MM.1S (cell line): Measurements from ENCODE around the gene NIM1K.

Source experiments
- DNase-seq: peaks from one replicate; pipeline ENCODE4 v3.0.0-alpha.2; 2015
- H2AFZ ChIP-seq: fragments of 300-600 bp; sonication (generic); 2 replicates; pipeline ENCODE4 v1.6.0; 2016; ENCODE audit warnings: antibody characterized with exemption, low read length
- H3F3A ChIP-seq: fragments of 300-600 bp; sonication (generic); 2 replicates; pipeline ENCODE4 v1.6.1; 2016; ENCODE audit warnings: mild to moderate bottlenecking, antibody characterized with exemption, low read length, moderate library complexity, mixed read lengths; ENCODE audit not compliant: insufficient read depth
- H3K27ac ChIP-seq: fragments of 300-600 bp; sonication (generic); 2 replicates; pipeline ENCODE4 v1.5.1; 2016; ENCODE audit warnings: mild to moderate bottlenecking, low read length
- H3K27me3 ChIP-seq: fragments of 300-600 bp; sonication (generic); replicated peaks from 2 replicates; pipeline ENCODE4 v1.6.0; 2016; ENCODE audit warnings: low read length; ENCODE audit not compliant: insufficient read depth
- H3K36me3 ChIP-seq: fragments of 300-600 bp; sonication (generic); replicated peaks from 2 replicates; pipeline ENCODE4 v1.6.1; 2016; ENCODE audit warnings: mild to moderate bottlenecking, low read length, mixed read lengths; ENCODE audit not compliant: insufficient read depth
- H3K4me1 ChIP-seq: fragments of 300-600 bp; sonication (generic); 2 replicates; pipeline ENCODE4 v1.6.1; 2016; ENCODE audit warnings: low read length, mixed read lengths
- H3K4me2 ChIP-seq: fragments of 300-600 bp; sonication (generic); 2 replicates; pipeline ENCODE4 v1.6.0; 2016; ENCODE audit warnings: low read depth, low read length
- H3K4me3 ChIP-seq: fragments of 300-600 bp; sonication (generic); 2 replicates; pipeline ENCODE4 v1.5.1; 2016; ENCODE audit warnings: low read length, mixed read lengths
- H3K79me2 ChIP-seq: fragments of 300-600 bp; sonication (generic); 2 replicates; pipeline ENCODE4 v1.6.1; 2016; ENCODE audit warnings: mixed run types, low read length, mixed read lengths
- H3K9ac ChIP-seq: fragments of 300-600 bp; sonication (generic); 2 replicates; pipeline ENCODE4 v1.6.1; 2016; ENCODE audit warnings: low read length, mixed read lengths
- H3K9me2 ChIP-seq: fragments of 300-600 bp; sonication (generic); replicated peaks from 2 replicates; pipeline ENCODE4 v1.6.1; 2016; ENCODE audit warnings: mild to moderate bottlenecking, low read length, mixed read lengths; ENCODE audit not compliant: insufficient read depth
- H3K9me3 ChIP-seq: fragments of 300-600 bp; sonication (generic); replicated peaks from 2 replicates; pipeline ENCODE4 v1.6.1; 2016; ENCODE audit warnings: mild to moderate bottlenecking, low read length, mixed read lengths; ENCODE audit not compliant: insufficient read depth
- H4K20me1 ChIP-seq: fragments of 300-600 bp; sonication (generic); 2 replicates; pipeline ENCODE4 v1.6.1; 2016; ENCODE audit warnings: mild to moderate bottlenecking, low read length, moderate library complexity, mixed read lengths; ENCODE audit not compliant: insufficient read depth
- EZH2 ChIP-seq: fragments of 300-600 bp; sonication (generic); optimal IDR thresholded peaks from 2 replicates; pipeline ENCODE3; 2017; ENCODE audit warnings: low read depth, mild to moderate bottlenecking, antibody characterized with exemption, low read length, mixed read lengths
- EZH2phosphoT487 ChIP-seq: fragments of 300-600 bp; sonication (generic); IDR thresholded peaks from 2 replicates; pipeline ENCODE4 v1.6.1; 2018; ENCODE audit warnings: antibody characterized with exemption, low read length
- TF ChIP-seq, protein P1 (sequence below): fragments of 300-600 bp; sonication (generic); IDR thresholded peaks from 2 replicates; pipeline ENCODE4 v1.5.1; 2016; ENCODE audit warnings: antibody characterized with exemption, low read length, mixed read lengths

The NIM1K gene

DNA sequence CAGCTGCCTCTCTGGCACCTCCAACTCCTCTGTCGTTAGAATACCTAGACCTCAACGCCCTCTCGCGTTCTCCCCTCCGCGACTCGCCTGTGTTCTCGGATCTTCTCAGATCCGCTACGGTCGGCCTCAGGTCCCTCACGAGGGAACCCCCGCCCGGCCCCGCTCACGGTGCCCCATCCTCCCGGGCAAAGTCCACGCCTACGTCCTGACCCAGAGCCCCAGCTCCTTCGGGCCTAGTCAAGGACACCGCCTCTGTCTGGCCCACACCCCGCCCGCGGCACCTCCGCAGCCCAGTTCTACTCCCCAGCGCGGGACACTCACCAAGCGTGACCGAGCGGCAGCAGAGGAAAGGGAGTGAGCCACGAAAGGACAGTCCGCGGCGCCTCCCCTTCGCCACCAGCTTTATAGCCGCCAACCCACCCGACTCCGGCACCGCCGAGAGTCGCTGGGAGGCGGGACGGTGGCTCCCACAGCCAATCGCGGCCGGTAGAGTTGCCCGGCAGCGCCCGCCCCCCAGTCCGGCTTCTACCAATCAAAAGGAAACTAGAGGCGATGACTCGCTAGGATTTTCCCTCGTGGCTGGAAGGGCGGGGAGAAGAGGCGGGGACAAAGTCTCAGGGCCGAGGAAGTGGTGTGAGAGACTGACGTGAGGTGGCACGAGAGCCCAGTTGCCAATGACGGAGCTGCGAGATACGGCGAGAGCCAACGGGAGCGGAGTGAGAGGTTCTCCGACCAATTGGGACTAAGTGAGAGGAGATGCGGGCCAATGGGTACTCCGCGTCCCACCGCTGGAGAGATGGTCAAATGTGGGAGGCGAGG, 121.2 kb downstream of the NIM1K start, which contains the start of gene HMGCS1:
Gene HMGCS1 (minus strand): TSS at position 378 of the 819 bp plus-strand sequence. CDS start 14,447 bp downstream, outside the sequence.
- peak within 1 kb of the TSS; percentile 98 for H3K9ac ChIP-seq
- peak within 1 kb of the TSS; percentile 94 for H3K27ac ChIP-seq
- H3F3A ChIP-seq: peaks cover 10% of the 10 kb centered on the region
- TF ChIP-seq, protein P1, sequence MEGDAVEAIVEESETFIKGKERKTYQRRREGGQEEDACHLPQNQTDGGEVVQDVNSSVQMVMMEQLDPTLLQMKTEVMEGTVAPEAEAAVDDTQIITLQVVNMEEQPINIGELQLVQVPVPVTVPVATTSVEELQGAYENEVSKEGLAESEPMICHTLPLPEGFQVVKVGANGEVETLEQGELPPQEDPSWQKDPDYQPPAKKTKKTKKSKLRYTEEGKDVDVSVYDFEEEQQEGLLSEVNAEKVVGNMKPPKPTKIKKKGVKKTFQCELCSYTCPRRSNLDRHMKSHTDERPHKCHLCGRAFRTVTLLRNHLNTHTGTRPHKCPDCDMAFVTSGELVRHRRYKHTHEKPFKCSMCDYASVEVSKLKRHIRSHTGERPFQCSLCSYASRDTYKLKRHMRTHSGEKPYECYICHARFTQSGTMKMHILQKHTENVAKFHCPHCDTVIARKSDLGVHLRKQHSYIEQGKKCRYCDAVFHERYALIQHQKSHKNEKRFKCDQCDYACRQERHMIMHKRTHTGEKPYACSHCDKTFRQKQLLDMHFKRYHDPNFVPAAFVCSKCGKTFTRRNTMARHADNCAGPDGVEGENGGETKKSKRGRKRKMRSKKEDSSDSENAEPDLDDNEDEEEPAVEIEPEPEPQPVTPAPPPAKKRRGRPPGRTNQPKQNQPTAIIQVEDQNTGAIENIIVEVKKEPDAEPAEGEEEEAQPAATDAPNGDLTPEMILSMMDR: peak; percentile 16
- TF ChIP-seq EZH2phosphoT487: no peak
- TF ChIP-seq EZH2: no peak
- 0 out of 2 replicates have a peak, but pooled peaks cover 3% of the 10 kb centered on the region for H3K36me3 ChIP-seq
- peaks cover 10% of the 10 kb centered on the region for H3K4me1 ChIP-seq
- peak within 1 kb of the TSS; percentile 90 for H2AFZ ChIP-seq
- H4K20me1 ChIP-seq: 0 out of 2 replicates have a peak, but pooled peaks cover 6% of the 10 kb centered on the region
- H3K9me3 ChIP-seq: no peaks in the 10 kb centered on the region
- no peaks in the 10 kb centered on the region for H3K9me2 ChIP-seq
- H3K4me2 ChIP-seq: peak within 1 kb of the TSS; percentile 90
- peak within 1 kb of the TSS; percentile 98 for H3K4me3 ChIP-seq
- DNase-seq: peak; percentile 99
- H3K27me3 ChIP-seq: no peaks in the 10 kb centered on the region
- H3K79me2 ChIP-seq: peaks cover 49% of the 10 kb centered on the region

DNA sequence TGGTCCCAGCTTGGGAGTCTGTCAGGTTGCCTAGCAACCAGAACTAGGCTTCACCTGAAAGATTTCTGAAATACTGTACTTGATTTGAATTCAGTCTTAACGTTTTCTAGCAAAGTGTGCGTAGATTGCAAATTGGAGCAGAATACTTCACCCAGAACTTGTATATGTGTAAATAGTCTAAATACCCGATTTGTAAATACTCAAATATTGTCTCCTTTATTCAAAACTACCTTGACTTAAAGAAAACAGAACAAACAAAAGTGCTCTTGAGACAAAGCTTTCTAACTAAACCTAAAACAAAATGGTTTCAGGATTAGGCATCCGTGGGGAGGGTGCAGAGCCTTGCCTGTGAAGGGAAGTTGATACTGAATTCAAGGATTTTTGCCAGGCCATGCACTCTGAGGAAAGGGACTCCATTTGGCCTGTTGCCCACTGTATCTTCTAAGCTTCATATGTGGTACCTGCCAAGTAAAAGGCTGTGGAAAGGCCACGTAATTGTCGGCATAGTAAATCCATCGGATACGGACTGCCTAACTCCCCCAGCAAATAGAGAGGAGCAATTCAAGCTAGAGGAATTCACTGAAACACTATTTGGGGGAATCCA, 121.9 kb downstream of the NIM1K start:
- Histone ChIP-seq H3F3A (peaks cover 10% of the 10 kb centered on the region), H3K9me3 (no peaks in the 10 kb centered on the region), H2AFZ (peak overlapping the region; percentile 75), H3K4me3 (peak overlapping the region; percentile 47), H4K20me1 (0 out of 2 replicates have a peak, but pooled peaks cover 6% of the 10 kb centered on the region), H3K9ac (peak overlapping the region; percentile 5; the same call in 1 of the 2 replicates), H3K9me2 (no peaks in the 10 kb centered on the region), H3K36me3 (0 out of 2 replicates have a peak, but pooled peaks cover 3% of the 10 kb centered on the region), H3K27me3 (no peaks in the 10 kb centered on the region), H3K27ac (peak overlapping the region; percentile 56), H3K4me2 (peak overlapping the region; percentile 51), H3K79me2 (peaks cover 42% of the 10 kb centered on the region), H3K4me1 (peaks cover 10% of the 10 kb centered on the region)
- TF ChIP-seq, protein P1: no peak
- TF ChIP-seq EZH2phosphoT487 (no peak), EZH2 (no peak)
- peak; percentile 18 for DNase-seq

DNA sequence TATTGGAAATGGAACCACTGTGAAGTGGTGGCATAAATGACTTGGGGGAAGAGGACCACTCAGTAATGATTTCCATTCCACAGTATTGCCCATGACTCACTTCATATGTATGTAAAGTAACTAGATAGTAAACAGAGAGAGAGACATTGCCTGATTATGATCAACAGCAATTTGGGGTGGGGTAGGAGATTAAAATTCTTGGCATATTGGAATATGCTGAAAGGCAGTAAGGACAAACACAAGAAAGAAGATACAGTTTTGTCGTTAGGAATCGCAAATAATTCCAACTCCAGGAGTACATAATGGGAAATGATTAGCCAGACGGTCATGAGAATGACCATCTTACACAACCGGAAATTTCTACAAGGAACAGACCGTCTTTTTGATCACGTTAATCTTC, 122.7 kb downstream of the NIM1K start:
- Histone ChIP-seq H3K27me3 (no peaks in the 10 kb centered on the region), H3K4me1 (peaks cover 10% of the 10 kb centered on the region), H3K79me2 (peaks cover 34% of the 10 kb centered on the region), H3K27ac (no peak overlapping the region), H3K9me3 (no peaks in the 10 kb centered on the region), H4K20me1 (0 out of 2 replicates have a peak, but pooled peaks cover 2% of the 10 kb centered on the region), H3K9ac (no peak overlapping the region), H3K4me3 (no peak overlapping the region), H3F3A (peaks cover 10% of the 10 kb centered on the region), H2AFZ (no peak overlapping the region), H3K4me2 (no peak overlapping the region), H3K9me2 (no peaks in the 10 kb centered on the region), H3K36me3 (0 out of 2 replicates have a peak, but pooled peaks cover 3% of the 10 kb centered on the region)
- TF ChIP-seq, protein P1: no peak
- no peak for TF ChIP-seq EZH2phosphoT487
- TF ChIP-seq EZH2: no peak
- DNase-seq: no peak
